Panc1 (cell line): ENCODE results near the gene HNRNPUL1. TPM values are rescaled to one million over a fixed set of nuclear protein-coding genes. Genes with fewer than 3 reads are reported as not detected.

Experiments used
- ATAC-seq: fragments of 200-7000 bp; cut with Tn5 transposase; 2 replicates; pipeline ENCODE4 v1.9.1; 2020; ENCODE audit warnings: mild to moderate bottlenecking, moderate library complexity
- BruUV-seq: library from RNA; stranded (reverse); fragments of 400-500 nt; replicated peaks from 2 replicates; lab custom pipeline; 2021; lab: Mats Ljungman, UMichigan
- CTCF ChIA-PET: fragments of 300-600 bp; sonication (Branson Sonifier 250); formaldehyde crosslinking; loops from one replicate; lab custom pipeline; 2022; ENCODE audit warnings: antibody characterized with exemption; lab: Charles Lee
- POLR2A ChIA-PET: fragments of 300-600 bp; sonication (Branson Sonifier 250); formaldehyde crosslinking; loops from one replicate; lab custom pipeline; 2022; ENCODE audit warnings: antibody characterized with exemption; lab: Charles Lee
- DNase-seq: peaks from one replicate; pipeline ENCODE4 v3.0.0-alpha.2; 2010; ENCODE audit warnings: low read depth, low spot score
- H3K27ac ChIP-seq: 2 replicates; pipeline ENCODE4 v1.5.1; 2011; ENCODE audit warnings: mild to moderate bottlenecking, low read length, inconsistent platforms
- H3K27me3 ChIP-seq: fragments of 200-500 bp; sonication (Bioruptor generic); 2 replicates; pipeline ENCODE4 v1.6.0; 2014; ENCODE audit warnings: low read length, inconsistent platforms; ENCODE audit not compliant: control insufficient read depth, insufficient read depth
- H3K36me3 ChIP-seq: fragments of 200-500 bp; sonication (Bioruptor generic); 2 replicates; pipeline ENCODE4 v1.5.1; 2014; ENCODE audit warnings: inconsistent platforms, mild to moderate bottlenecking, low read length, moderate library complexity; ENCODE audit not compliant: control insufficient read depth, insufficient read depth
- H3K4me1 ChIP-seq: 2 replicates; pipeline ENCODE4 v1.5.1; 2011; ENCODE audit warnings: inconsistent platforms, mild to moderate bottlenecking, low read length, moderate library complexity; ENCODE audit not compliant: control insufficient read depth, insufficient read depth
- H3K4me3 ChIP-seq, 2 experiments: 2 replicates each; pipeline ENCODE4 v1.5.1; 2011 to 2012; ENCODE audit warnings: low read depth in 2 of 2, low read length in 2 of 2, mild to moderate bottlenecking in 2 of 2, inconsistent platforms in 1 of 2, moderate library complexity in 1 of 2
- H3K9me3 ChIP-seq: fragments of 200-500 bp; sonication (Bioruptor generic); 2 replicates; pipeline ENCODE4 v1.5.1; 2014; ENCODE audit warnings: low read depth, mild to moderate bottlenecking, inconsistent platforms, low read length, moderate library complexity; ENCODE audit not compliant: control insufficient read depth, insufficient read depth
- POLR2AphosphoS5 ChIP-seq: IDR thresholded peaks from 2 replicates; pipeline ENCODE4 v1.6.1; 2012; ENCODE audit warnings: mild to moderate bottlenecking, low read depth, low read length, moderate library complexity
- SIN3A ChIP-seq: IDR thresholded peaks from 2 replicates; pipeline ENCODE4 v1.6.1; 2012; ENCODE audit warnings: low read depth, mild to moderate bottlenecking, low read length, moderate library complexity, borderline replicate concordance; ENCODE audit not compliant: insufficient read depth
- TCF7L2 ChIP-seq: IDR thresholded peaks from 2 replicates; pipeline ENCODE4 v1.6.1; 2011; ENCODE audit warnings: mild to moderate bottlenecking, low read depth, low read length, inconsistent platforms
- in situ Hi-C: cut with HindIII; loops from 2 replicates; pipeline ENCODE4 v1.10.0; 2016; ENCODE audit warnings: low sequenced_read_pairs, low pct_unique_long_range_greater_than_20kb
- intact Hi-C: fragments of 100-400 bp; cut with micrococcal nuclease; formaldehyde crosslinking; loops from one replicate; pipeline ENCODE4 v1.10.0; 2022; ENCODE audit not compliant: unreplicated experiment
- total RNA-seq: library from RNA; stranded (reverse); gene quantifications from one replicate; pipeline ENCODE4 v1.2.1, GENCODE V29; 2021; ENCODE audit not compliant: unreplicated experiment
- TF ChIP-seq, protein P1 (sequence below): fragments of 450-650 bp; IDR thresholded peaks from 2 replicates; pipeline ENCODE4 v1.5.1; 2017; ENCODE audit warnings: mild to moderate bottlenecking
- TF ChIP-seq, protein P2 (sequence below), 2 experiments: IDR thresholded peaks; 2 replicates each; pipeline ENCODE4 v1.6.1; 2011 to 2012; ENCODE audit warnings: low read depth in 2 of 2, control low read depth in 1 of 2, low read length in 1 of 2, mild to moderate bottlenecking in 1 of 2, moderate library complexity in 1 of 2; ENCODE audit not compliant: insufficient read depth in 1 of 2

Gene HNRNPUL1
- total RNA-seq, 1 experiment from 2014 or later: 183 TPM

DNA sequence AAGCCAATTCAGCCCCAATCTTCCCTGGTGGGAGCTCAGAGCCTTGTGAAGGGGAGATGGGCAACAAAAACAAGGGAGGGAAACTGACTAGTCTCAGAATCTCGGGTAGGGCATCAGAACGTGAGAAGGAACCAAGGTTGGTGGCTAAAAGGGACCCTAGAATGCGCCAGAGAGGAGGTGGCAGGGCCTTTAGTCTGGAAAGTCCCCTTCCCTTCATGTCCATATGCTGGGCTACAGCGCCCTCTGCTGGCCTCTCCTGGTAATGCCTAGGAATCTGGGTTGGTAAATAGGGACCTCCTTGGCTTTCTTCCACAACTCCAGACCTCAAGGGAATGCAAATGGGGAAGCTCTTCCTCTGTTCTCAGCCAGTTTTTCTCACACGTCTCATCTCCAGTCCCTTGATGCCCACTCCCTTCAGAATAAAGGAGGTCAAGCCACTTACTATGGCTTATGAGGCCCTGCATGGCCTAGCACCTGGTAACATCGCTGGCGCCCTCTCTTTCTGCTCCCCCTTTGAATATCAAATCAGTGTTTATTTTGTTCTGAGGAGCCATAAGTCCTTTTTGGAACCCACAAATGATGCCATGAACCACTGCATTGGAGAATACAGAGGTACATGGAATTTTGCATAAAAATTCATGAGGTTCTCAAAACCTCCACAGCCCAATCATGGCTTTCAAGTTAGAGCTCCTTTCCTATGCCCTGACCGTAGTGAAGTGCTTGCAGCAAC lies 44.4 kb downstream of the HNRNPUL1 start:
- Histone ChIP-seq H3K27me3 (no peaks in the 10 kb centered on the region), H3K9me3 (no peaks in the 10 kb centered on the region), H3K27ac (peak overlapping the region; percentile 89), H3K36me3 (peaks cover 6% of the 10 kb centered on the region; the same call in 1 of the 2 replicates), H3K4me1 (peaks cover 15% of the 10 kb centered on the region), H3K4me3 (peak overlapping the region in 1 of 2 experiments; percentile 75; a peak in 2 of 4 replicates)
- in situ Hi-C loops (no loop called here), intact Hi-C loops (no loop called here)
- POLR2A ChIA-PET: interaction anchor here (1.1 kb wide), 1 partner anchor 55 kb away, joined by 3 read pairs; the partner anchor contains the start of gene B9D2
- ATAC-seq: peak; percentile 75
- no TSS peak for BruUV-seq
- CTCF ChIA-PET: interaction anchor here (1.0 kb wide), 1 partner anchor 45 kb away, joined by 3 read pairs; no protein-coding TSS in a partner anchor
- TF ChIP-seq TCF7L2 (no peak), POLR2AphosphoS5 (peak; percentile 66; the same call in 1 of the 2 replicates)
- TF ChIP-seq, protein P1, sequence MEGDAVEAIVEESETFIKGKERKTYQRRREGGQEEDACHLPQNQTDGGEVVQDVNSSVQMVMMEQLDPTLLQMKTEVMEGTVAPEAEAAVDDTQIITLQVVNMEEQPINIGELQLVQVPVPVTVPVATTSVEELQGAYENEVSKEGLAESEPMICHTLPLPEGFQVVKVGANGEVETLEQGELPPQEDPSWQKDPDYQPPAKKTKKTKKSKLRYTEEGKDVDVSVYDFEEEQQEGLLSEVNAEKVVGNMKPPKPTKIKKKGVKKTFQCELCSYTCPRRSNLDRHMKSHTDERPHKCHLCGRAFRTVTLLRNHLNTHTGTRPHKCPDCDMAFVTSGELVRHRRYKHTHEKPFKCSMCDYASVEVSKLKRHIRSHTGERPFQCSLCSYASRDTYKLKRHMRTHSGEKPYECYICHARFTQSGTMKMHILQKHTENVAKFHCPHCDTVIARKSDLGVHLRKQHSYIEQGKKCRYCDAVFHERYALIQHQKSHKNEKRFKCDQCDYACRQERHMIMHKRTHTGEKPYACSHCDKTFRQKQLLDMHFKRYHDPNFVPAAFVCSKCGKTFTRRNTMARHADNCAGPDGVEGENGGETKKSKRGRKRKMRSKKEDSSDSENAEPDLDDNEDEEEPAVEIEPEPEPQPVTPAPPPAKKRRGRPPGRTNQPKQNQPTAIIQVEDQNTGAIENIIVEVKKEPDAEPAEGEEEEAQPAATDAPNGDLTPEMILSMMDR: peak; percentile 93
- DNase-seq: peak; percentile 68

DNA sequence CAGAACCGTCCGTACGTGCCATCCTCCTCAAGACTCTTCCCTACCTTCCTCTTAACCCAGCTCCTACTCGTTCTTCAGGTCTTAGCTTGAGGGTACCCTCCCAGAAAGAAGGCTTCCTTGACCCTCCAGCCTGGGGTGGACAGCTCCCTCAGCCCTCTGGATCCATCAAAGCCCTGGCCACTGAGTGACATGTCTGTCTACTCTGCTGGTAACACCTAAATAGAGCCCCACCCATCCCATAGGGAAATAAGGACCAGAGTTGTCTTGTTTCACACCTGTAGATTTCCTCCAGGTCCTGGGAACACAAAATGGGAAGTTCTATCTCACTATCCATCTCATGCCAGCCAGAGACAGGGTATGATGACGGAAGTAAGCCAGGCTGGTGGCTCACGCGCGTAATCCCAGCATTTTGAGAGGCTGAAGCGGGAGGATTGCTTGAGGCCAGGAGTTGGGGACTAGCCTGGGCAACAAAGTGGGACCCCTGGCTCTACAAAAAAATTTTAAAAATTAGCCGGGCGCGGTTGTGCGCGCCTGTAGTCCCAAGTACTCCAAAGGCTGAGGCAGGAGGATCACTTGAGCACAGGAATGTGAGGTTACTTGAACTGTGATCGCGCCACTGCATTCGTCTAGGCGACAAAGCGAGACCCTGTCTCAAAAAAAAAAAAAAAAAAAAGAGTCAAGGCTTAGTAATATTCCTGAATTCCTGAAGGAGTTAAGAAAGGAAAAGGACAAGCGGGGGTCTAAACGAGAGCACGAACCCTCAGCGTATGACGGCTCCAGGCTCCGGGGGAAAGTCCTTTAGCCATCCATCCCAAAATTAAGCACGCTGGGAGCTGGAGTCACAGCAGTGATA lies 45.2 kb downstream of the HNRNPUL1 start:
- intact Hi-C loops (no loop called here), in situ Hi-C loops (no loop called here)
- DNase-seq (no peak), ATAC-seq (peak; percentile 35)
- peak overlapping the region; percentile 89 for H3K27ac ChIP-seq
- peaks cover 2% of the 10 kb centered on the region; the same call in 1 of the 2 replicates for H3K36me3 ChIP-seq
- ChIA-PET POLR2A (interaction anchor here (1.1 kb wide), 1 partner anchor 54 kb away, joined by 3 read pairs; the partner anchor contains the start of gene B9D2), CTCF (interaction anchor here (1.0 kb wide), 1 partner anchor 46 kb away, joined by 3 read pairs; no protein-coding TSS in a partner anchor)
- TF ChIP-seq, protein P1: no peak
- TF ChIP-seq SIN3A (no peak), TCF7L2 (no peak), POLR2AphosphoS5 (no peak)
- TF ChIP-seq, protein P2, sequence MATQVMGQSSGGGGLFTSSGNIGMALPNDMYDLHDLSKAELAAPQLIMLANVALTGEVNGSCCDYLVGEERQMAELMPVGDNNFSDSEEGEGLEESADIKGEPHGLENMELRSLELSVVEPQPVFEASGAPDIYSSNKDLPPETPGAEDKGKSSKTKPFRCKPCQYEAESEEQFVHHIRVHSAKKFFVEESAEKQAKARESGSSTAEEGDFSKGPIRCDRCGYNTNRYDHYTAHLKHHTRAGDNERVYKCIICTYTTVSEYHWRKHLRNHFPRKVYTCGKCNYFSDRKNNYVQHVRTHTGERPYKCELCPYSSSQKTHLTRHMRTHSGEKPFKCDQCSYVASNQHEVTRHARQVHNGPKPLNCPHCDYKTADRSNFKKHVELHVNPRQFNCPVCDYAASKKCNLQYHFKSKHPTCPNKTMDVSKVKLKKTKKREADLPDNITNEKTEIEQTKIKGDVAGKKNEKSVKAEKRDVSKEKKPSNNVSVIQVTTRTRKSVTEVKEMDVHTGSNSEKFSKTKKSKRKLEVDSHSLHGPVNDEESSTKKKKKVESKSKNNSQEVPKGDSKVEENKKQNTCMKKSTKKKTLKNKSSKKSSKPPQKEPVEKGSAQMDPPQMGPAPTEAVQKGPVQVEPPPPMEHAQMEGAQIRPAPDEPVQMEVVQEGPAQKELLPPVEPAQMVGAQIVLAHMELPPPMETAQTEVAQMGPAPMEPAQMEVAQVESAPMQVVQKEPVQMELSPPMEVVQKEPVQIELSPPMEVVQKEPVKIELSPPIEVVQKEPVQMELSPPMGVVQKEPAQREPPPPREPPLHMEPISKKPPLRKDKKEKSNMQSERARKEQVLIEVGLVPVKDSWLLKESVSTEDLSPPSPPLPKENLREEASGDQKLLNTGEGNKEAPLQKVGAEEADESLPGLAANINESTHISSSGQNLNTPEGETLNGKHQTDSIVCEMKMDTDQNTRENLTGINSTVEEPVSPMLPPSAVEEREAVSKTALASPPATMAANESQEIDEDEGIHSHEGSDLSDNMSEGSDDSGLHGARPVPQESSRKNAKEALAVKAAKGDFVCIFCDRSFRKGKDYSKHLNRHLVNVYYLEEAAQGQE (IDR thresholded peaks at IDR 0.05; ENCODE audit: insufficient read depth in 1 of 2, low read depth in 2 of 2, low read length in 1 of 2): peak in 1 of 2 experiments; percentile 56; a peak in 1 of 4 replicates
- H3K9me3 ChIP-seq: no peaks in the 10 kb centered on the region
- peaks cover 15% of the 10 kb centered on the region for H3K4me1 ChIP-seq
- peak overlapping the region; percentile 63 to 75 for H3K4me3 ChIP-seq
- H3K27me3 ChIP-seq: no peaks in the 10 kb centered on the region
- BruUV-seq: TSS peak; percentile 91
